GM21529 (cell line): Measurements from ENCODE around the gene KCNQ1.

Experiments
- ATAC-seq: cut with Tn5 transposase; IDR thresholded peaks from one replicate; pipeline ENCODE4 v1.9.1; 2021; ENCODE audit not compliant: unreplicated experiment

The KCNQ1 gene

DNA sequence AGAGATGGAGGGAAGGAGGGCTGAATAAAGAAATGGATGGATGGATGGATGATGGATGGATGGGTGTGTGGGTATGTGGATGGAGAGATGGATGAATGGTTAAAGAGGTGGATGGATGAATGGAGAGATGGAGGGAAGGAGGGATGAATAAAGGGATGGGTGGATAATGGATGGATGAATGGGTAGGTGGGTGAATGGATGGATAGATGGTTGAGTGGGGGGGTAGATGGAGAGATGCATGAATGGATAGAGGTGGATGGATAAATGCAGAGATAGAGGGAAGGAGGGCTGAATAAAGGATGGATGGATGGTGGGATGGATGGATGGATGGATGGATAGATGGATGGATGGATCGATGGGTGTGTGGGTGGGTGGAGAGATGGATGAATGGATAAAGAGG lies 369.2 kb downstream of the KCNQ1 start:
- no peak for ATAC-seq

DNA sequence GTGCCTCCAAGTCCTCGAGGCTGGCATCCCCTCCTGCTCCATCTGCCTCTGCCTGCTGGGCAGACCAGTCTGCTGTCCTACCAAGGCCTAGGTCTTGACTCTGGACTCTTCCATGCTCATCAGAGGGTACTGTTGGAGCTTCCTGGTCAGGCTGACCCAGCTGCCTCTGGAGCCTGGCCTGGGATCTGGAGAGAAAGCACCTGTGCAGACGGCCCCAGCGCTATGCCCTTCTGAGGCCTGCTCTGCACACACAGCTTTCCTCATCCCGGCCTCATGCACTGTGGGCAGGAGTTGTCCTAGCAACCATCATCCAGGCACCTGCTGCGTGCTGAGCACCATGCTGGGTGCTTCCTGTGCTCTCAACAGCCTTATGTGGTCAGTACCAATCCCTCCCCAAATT lies 369.9 kb downstream of the KCNQ1 start:
- no peak for ATAC-seq

DNA sequence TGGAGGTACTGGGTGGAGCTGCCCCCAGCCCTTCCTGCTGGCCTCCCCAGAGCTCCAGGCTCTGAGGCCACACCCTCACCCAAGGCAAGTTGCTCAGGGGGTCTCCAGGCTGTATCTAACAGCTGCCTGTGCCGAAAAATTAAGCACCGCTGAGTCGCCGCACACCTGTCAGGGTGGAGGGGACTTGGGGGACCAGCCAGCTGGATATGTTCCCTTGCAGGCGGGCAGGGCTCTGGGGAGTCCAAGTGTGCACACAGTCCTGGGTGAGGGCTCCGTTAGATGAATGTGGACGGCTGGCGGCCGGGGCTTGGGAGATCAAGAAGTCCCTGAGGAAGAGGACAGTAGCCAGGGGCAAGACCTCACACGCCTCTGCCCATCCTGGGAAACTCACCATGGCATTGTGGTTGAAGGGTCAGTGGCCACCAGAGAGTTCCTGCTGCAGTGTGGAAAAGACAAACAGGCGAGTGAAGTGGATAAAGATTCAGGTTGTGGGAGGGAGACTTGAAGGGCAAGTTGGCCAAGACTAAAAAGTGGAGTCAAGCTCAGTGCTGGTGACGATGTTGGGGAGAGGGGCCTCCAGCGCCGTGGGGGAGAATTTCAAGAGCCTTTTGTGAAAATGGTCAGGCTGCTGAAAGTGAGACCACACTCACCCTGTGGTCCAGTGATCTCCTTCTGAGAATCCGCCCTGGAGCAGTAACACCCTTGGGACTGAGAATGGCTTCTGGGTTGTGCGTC lies 371.1 kb downstream of the KCNQ1 start:
- no peak for ATAC-seq

DNA sequence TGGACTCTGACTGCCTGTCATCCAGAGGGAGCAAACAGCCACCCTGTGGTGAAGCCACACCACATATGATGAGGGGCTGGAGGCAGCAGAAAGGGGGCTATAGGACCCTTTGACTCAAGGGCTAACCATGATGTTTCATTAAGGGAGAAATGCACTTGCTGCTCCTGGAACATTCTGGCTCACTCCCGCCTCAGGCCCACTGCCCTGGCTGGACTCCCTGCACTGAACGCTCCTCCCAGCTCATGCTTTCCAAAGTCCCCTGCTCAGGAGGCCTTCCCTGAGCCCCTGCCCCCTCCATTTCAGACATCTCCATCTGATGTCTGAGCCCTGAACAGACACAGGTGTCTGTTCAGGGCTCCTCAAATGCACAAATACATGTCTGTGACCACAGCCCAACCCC lies 371.7 kb downstream of the KCNQ1 start:
- no peak for ATAC-seq

DNA sequence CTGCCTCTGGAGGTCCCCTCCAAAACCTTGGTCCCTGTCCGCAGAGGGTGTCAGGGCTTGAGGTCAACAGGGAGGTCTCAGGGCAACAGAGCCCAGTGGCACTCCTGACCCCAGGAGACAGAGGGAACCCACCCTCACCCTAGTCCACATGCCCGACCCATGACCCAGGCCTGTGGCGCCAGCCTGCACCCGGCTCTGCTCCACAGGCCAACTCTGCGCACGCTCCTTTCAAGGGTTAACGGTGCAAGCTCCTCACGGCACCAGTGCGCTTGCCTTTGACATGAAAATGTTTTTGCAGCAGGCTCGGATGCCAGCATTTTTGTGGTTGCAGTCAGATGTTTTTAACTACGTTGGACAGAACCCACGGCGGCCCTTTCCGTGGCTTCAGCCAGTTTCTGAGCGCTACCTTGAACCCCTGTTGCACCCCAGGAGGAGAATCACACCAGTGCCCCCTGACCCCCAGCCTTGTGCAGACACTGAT lies 372.2 kb downstream of the KCNQ1 start:
- ATAC-seq = no peak

DNA sequence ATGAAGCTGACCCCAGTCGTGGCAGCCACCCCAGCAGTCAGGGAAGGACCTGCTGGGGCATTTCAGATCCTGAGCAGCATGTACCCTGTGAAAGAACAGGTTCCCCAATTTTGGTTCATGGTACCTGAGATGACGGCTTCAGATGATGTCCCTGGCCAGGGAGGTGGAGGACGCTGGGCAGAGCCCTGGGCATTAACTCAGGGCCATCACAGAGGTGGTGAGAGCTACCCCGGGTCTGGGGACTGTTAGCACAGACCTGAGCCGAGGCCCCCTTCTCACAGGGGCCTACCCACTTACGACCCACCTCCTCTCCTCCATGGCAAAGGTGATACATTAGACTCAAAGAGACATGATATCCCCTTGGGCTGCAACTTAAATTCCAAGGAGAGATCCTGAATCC lies 372.6 kb downstream of the KCNQ1 start:
- no peak for ATAC-seq

DNA sequence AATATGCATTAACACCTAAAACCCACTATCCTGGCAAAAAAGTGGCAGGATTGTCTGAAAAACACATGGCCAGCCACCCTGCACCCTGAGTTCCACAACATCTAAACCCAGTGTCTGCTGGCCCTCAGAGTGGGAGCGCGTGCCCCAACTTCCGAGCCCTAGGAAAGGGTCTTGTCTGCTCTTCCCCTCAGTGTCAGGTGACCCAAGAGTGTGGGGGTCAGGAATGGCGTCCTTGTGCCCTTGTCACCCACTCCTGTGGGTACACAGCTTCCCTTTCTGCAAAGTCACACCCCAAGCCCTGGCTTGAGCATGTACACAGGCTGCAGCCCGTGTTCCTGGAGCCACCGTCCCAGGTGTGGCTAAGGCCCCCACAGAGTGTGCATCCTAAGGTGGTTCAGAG lies 373.2 kb downstream of the KCNQ1 start:
- no peak for ATAC-seq

DNA sequence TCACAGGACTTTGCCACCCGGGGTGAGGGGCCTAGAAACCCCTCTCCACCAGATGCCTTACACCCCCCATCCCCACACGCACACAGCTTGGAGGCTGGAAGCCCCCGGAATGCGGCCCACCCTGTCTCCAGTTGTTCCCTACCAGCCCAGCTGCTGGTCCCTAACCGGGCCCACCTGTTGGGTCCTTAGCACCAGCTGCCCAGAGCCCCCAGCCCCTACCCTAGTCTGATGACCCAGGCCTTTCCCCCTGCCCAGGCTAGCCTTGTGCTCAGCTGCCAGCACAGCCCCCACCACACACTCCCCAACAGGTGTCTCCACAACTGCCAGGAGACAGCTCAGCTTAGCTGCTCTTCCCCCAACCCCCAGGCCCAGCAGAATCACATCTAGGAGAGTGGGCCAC lies 373.7 kb downstream of the KCNQ1 start:
- no peak for ATAC-seq

DNA sequence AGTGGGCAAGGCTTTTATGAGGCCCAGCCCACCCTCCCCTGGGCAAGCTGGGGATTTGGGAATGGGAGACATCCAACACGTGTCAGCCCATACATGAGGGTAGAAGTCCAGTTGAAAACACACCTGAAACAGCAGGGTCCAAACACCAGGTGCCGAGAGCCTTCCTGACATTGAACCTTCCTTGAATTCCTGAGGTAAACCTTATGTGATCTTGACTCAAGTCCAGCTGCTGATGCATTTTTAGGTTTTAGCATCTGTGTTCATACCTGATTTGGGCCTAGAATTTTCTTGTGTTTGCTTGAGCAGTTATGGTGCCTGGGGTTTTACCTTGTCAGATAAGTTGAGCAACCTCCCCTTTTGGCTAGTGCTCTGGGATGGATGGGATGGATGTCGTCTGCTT lies 374.5 kb downstream of the KCNQ1 start:
- no peak for ATAC-seq

DNA sequence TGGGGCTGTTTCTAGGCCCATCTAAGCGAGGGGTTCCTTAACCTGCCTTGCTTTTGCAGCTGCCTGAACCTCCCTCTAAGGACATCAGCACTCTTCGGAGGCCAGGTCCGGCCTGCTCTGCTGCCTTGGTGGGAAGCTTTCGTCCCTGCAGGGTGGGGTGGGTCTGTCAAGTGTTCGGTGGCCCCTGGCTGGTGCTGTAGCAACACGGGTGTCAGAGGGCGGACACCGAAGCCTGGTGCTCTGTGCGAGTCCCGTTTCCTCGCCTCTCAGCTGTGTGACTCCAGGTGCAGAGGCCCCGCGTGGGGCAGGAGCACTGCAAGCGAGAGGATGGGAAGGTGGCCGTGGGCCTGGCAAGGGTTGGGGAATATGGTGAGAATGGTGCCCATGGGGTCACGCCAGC lies 376.2 kb downstream of the KCNQ1 start:
- ATAC-seq = no peak

DNA sequence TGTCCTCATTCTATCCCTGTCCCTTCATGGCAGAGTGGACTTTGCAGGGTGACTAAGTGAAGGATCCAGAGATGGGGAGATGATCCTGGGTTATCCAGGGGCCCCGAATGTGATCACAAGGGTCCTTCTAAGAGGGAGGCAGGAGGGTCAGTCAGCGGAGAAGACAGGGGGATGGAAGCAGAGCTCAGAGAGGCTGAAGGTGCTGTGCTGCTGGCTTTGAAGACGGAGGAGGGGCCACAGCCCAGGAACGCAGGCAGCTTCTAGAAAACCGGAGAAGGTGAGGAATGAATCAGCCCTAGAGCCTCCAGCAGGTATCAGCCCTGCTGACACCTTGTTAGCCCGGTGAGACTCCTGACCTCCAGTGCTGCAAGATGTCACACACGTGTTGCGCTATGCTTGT lies 377.1 kb downstream of the KCNQ1 start:
- ATAC-seq = no peak

DNA sequence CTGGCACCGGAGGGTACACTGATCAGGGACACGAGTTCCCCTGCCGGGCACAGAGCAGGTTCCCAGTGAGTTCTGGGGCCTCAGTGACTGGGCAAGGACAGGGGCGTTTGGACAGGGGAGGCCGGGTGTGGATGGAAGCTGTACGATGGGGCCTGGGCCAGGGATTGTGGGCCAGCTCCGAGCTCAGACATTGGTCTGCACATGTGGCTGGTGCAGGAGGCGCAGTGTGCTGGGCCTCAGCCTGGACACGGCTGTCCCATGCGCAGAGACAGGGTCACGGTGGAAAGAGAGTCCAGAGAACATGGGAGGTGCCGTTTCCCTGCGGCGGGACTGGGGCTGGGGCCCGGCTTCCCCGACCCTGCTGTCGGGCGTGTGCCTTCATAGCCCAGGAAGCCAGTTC lies 380.0 kb downstream of the KCNQ1 start:
- ATAC-seq = no peak

DNA sequence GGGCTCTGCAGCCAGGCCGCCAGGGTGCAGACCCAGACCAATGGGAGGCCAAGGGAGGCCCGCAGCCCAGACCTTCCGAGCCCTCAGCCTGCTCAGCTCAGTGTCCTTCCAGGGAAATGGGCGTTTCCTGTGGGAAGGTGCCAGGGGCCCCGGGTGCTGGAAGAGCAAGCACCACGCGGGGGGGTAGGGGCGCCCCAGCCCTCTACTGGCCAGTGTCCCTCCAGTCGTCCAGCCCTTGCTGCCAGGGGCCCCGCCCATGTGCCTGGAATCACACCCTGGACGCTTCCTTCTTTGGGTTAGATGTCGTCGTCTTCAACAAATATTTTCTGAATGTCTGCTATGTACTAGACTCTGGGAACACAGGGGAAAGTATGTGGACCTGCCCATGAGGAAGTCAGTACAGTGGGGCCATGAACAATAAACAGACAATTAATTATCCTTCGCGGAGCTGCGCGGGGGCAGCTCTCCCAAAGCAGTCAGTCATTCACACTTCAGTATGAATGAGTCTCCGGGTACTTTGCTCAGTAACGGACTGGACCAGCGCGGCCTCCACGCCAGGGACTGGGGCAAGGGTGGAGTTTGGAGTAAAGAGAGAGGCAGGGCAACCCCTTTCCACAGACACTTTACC lies 380.6 kb downstream of the KCNQ1 start:
- ATAC-seq = no peak

DNA sequence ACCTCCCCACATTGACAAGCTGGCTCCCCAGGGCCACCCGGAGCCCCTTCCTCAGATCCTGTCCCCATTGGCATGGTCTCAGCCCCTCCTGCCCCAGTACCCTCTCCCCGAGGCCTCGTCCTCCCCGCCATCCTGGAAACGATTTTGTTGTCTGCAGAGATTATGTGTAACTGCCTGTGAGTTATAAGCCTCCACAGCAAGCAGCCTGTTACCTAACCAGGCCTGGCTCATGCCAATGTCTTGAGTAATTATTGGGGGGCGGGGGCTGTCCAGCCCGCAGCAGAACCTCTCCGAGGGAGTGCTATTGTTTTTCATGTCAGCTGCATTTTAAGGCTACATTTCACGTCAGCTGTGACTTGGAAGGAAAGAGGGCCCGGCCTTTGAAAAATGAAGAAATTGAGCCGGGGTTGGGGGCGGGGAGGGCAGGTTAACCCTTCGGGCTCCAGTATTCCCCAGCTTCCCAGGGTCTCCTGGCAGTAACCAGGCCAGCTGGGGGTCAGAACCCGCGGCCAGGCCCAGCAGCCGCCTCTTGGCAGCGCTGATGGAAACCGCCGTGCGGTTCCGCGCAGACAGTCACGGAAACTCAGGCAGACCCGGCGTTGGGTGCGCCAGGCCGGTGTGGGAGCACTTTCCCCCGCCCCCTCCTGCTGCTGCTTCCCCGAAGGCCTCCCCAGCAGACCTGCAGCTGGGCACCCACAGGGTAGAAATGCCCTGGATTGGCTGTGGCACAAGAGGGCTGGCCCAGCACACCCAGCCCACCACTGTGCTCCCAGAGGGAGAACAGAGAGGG lies 381.3 kb downstream of the KCNQ1 start:
- no peak for ATAC-seq

DNA sequence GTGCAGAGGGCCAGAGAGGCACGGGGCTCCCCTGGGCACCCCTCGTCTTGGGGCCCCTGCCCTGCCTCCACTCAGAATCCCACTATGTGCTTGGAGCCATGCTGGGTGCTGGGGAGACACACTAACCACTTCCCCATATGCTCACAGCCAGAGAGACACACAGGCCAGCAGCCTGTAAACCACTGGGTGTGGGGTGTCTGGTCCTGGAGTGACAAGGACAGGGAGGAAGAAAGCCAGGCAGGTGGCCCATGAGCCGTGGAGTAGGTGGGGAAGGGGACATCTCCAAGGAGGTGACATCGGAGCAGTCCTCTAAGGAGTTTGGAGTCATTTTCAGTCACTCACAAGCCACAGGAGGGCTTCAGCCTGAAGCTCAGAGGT lies 381.9 kb downstream of the KCNQ1 start:
- ATAC-seq = no peak

DNA sequence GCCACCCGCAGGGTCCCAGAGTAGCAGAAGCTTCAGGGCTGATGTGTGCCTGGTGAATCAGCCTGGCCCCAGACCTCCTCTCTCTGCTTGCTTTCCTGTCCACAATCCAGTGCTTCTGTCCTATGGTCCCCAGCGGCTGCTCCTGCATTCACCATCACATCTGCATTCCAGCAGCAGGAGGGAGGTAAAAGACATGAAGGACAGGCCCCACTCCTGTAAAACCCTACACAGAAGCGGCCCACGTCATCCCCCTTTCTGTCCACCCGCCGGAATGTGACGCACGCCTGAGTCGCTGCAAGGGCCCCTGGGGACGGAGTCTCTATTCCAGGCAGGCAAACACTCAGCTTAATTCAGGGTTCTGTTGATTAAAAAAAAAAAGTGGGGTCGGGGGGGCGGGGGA lies 382.4 kb downstream of the KCNQ1 start:
- ATAC-seq = no peak

DNA sequence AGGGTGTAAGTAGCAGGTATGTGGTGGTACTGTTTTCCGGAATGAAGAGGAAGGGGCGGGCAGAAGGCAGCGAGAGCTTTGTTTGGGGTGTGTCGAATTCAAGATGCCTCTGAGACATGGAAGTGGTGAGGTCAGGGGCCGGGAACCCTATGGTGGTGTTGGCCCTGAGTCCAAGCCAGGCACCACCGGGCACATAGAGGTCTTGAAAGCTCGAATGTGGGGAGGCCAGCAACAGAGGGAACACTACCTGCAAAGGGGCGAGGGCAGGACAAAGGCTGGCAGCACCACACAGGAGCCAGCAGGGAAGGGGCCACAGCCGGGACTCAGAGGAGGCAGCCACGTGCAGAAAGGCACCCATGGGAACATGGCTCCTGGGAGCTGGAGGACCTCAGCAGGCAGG lies 383.0 kb downstream of the KCNQ1 start:
- no peak for ATAC-seq

DNA sequence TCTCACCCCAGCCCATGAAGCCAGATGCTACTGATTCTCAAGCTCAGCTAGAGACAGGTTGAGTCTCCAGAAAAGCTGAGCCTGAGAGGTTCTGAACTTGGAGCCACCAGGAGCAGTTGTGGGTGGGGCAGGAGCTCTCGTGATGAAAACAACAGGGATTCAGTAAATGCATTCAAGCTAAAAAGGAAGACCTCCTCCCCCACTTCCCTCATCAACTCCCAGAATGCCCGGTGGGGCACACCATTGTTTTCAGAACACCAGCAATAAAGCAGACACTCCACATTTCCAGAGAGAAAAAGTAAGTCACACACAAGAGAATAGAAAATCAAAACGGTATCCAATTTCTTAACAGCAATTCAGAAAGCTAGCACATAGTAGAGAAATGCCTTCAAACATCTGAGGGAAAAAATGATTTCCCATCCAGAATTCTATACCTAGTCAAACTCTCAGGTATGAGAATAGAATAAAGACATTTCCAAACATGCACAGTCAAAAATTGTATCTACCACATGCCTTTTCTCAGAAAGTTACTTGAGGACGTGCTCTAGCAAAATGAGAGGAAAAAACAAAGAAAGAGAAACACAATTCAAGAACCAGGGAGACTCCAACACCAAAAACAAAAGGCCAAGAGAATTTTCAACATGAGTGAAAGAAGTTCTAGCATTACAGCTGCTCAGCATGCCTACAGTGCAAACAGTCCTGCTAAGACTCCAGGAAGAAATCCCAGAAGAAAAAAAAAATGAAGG lies 383.9 kb downstream of the KCNQ1 start:
- ATAC-seq = no peak

DNA sequence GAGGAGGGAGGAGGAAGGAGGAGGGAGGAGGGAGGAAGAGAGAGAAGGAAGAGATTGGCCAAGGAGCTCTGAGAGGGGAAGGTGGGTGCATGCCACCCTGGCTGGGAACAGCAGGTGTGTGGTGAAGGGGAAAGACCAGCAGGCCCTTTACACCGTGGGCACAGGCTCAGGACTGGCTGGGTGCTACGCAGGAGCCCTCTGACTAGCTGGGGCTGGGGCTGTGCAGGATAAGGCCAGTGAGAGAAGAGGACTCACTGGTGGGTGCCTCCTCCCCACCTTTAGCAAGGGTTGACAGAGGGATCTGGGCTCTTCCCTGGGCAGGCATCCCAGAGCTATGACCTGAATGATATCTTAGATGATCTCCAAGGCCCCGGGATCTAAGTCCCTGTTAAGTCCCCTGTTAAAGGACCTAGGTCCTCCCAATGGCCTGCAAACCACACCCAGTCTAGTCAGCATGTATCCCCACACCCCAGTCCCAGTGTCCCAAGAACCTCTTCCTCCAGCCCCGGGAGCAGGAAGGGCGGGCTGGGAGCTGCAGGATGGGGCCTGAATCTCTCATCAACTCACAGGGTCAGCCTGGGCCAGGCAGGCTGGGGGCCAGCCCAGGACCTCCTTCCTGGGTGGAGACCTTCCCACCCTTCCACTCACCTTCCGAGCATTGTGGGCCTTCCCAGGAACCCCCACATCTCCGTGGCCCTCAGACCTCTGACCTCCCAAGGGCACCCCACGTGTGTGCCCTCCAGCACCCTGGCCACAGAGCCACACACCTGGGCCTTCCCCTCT lies 385.4 kb downstream of the KCNQ1 start:
- no peak for ATAC-seq

DNA sequence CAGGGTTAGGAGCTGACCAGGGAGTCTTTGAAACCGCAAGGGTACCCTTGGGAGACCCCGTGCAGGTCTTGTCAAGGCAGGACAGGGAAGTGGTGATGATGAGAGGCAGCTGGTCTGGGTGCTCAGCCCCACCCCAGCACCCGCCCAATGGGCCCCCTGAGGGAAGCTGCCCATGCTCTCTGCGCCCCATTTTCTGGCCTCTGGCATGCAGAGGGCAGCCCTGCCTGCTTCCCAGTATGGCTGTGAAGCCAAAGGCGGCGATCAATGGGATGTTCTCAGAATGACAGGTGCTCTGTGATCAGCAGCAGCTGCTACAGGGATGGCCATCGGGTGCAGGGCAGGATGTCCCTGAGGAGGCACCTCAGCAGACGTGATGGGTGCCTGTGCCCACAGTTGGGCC lies 386.1 kb downstream of the KCNQ1 start:
- no peak for ATAC-seq
